HL-60 (cell line): ENCODE measurements around the gene FADS6.

ENCODE experiments used
- DNase-seq, 2 experiments: peaks; one replicate each; pipeline ENCODE4 v3.0.0-alpha.2; 2010 to 2020; ENCODE audit warnings: low read depth in 1 of 2, low spot score in 1 of 2
- H3K27ac ChIP-seq: fragments of 250-450 bp; sonication (Bioruptor Pico); replicated peaks from 2 replicates; pipeline ENCODE4 v1.5.1; 2020; ENCODE audit warnings: mild to moderate bottlenecking, moderate library complexity
- H3K27me3 ChIP-seq: fragments of 250-450 bp; sonication (Bioruptor Pico); 2 replicates; pipeline ENCODE4 v1.5.1; 2021; ENCODE audit warnings: mild to moderate bottlenecking, moderate library complexity; ENCODE audit not compliant: insufficient read depth, poor library complexity, severe bottlenecking
- H3K4me3 ChIP-seq: replicated peaks from 2 replicates; pipeline ENCODE4 v1.5.1; 2011; ENCODE audit warnings: mild to moderate bottlenecking, control low read depth, low read length; ENCODE audit not compliant: insufficient read depth
- GABPA ChIP-seq: IDR thresholded peaks from 2 replicates; pipeline ENCODE4 v1.6.1; 2012; ENCODE audit warnings: low read depth
- POLR2AphosphoS5 ChIP-seq: IDR thresholded peaks from 2 replicates; pipeline ENCODE4 v1.6.1; 2012; ENCODE audit warnings: low read depth
- SPI1 ChIP-seq: IDR thresholded peaks from 2 replicates; pipeline ENCODE4 v1.6.1; 2012; ENCODE audit warnings: low read depth, mild to moderate bottlenecking, borderline replicate concordance
- TF ChIP-seq, protein P1 (sequence below): IDR thresholded peaks from 2 replicates; pipeline ENCODE4 v1.6.1; 2012; ENCODE audit warnings: low read depth; ENCODE audit not compliant: insufficient replicate concordance
- TF ChIP-seq, protein P2 (sequence below): IDR thresholded peaks from one replicate; pipeline ENCODE4 v1.5.1; 2011; ENCODE audit warnings: low read length, control low read depth, inconsistent platforms; ENCODE audit not compliant: insufficient read depth

Gene FADS6

DNA sequence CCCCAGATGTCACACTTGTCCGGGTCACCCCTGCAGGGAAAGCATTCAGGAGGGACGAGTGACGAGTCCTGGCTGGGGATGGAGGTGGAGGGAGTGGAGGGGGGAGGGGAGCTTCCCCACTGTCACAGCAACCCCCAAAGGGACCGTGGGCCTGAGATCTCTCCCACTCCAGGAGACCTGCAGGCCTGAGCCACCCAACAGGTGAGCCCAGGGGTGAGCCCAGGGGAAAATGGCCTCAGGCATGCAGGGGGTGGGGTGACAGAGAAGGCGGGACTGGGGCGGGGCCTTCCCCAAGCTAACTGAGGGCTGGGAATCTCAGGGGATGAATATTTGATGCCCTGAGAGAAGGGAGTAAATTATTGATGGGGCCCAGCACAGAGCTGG is 27.2 kb upstream of the FADS6 start:
- no peak overlapping the region for H3K27ac ChIP-seq
- DNase-seq = no peak
- TF ChIP-seq SPI1 (no peak), GABPA (no peak), POLR2AphosphoS5 (no peak)
- TF ChIP-seq, protein P1, sequence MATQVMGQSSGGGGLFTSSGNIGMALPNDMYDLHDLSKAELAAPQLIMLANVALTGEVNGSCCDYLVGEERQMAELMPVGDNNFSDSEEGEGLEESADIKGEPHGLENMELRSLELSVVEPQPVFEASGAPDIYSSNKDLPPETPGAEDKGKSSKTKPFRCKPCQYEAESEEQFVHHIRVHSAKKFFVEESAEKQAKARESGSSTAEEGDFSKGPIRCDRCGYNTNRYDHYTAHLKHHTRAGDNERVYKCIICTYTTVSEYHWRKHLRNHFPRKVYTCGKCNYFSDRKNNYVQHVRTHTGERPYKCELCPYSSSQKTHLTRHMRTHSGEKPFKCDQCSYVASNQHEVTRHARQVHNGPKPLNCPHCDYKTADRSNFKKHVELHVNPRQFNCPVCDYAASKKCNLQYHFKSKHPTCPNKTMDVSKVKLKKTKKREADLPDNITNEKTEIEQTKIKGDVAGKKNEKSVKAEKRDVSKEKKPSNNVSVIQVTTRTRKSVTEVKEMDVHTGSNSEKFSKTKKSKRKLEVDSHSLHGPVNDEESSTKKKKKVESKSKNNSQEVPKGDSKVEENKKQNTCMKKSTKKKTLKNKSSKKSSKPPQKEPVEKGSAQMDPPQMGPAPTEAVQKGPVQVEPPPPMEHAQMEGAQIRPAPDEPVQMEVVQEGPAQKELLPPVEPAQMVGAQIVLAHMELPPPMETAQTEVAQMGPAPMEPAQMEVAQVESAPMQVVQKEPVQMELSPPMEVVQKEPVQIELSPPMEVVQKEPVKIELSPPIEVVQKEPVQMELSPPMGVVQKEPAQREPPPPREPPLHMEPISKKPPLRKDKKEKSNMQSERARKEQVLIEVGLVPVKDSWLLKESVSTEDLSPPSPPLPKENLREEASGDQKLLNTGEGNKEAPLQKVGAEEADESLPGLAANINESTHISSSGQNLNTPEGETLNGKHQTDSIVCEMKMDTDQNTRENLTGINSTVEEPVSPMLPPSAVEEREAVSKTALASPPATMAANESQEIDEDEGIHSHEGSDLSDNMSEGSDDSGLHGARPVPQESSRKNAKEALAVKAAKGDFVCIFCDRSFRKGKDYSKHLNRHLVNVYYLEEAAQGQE = no peak
- TF ChIP-seq, protein P2, sequence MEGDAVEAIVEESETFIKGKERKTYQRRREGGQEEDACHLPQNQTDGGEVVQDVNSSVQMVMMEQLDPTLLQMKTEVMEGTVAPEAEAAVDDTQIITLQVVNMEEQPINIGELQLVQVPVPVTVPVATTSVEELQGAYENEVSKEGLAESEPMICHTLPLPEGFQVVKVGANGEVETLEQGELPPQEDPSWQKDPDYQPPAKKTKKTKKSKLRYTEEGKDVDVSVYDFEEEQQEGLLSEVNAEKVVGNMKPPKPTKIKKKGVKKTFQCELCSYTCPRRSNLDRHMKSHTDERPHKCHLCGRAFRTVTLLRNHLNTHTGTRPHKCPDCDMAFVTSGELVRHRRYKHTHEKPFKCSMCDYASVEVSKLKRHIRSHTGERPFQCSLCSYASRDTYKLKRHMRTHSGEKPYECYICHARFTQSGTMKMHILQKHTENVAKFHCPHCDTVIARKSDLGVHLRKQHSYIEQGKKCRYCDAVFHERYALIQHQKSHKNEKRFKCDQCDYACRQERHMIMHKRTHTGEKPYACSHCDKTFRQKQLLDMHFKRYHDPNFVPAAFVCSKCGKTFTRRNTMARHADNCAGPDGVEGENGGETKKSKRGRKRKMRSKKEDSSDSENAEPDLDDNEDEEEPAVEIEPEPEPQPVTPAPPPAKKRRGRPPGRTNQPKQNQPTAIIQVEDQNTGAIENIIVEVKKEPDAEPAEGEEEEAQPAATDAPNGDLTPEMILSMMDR = no peak
- no peak overlapping the region for H3K4me3 ChIP-seq
- H3K27me3 ChIP-seq = peaks cover 30% of the 10 kb centered on the region

DNA sequence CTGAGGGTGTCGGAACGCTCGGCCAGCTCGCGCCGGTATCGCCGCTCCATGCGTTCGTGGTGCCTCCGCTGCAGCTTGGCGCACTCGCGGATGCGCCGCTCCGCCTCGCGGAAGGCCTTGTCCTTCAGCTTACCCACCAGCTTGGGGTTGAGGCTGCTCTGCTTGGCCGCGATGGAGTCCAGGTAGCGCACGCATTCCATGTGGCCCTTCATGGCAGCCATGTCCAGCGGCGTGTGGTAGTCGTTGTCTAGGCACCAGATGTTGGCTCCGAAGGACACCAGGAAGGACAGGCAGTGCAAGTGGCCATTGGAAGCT is 26.8 kb upstream of the FADS6 start:
- TF ChIP-seq POLR2AphosphoS5 = no peak
- no peak for TF ChIP-seq SPI1
- TF ChIP-seq GABPA = no peak
- TF ChIP-seq, protein P1 = no peak
- TF ChIP-seq, protein P2 = no peak
- Histone ChIP-seq H3K27me3 (peaks cover 26% of the 10 kb centered on the region), H3K27ac (no peak overlapping the region), H3K4me3 (no peak overlapping the region)
- DNase-seq = no peak

DNA sequence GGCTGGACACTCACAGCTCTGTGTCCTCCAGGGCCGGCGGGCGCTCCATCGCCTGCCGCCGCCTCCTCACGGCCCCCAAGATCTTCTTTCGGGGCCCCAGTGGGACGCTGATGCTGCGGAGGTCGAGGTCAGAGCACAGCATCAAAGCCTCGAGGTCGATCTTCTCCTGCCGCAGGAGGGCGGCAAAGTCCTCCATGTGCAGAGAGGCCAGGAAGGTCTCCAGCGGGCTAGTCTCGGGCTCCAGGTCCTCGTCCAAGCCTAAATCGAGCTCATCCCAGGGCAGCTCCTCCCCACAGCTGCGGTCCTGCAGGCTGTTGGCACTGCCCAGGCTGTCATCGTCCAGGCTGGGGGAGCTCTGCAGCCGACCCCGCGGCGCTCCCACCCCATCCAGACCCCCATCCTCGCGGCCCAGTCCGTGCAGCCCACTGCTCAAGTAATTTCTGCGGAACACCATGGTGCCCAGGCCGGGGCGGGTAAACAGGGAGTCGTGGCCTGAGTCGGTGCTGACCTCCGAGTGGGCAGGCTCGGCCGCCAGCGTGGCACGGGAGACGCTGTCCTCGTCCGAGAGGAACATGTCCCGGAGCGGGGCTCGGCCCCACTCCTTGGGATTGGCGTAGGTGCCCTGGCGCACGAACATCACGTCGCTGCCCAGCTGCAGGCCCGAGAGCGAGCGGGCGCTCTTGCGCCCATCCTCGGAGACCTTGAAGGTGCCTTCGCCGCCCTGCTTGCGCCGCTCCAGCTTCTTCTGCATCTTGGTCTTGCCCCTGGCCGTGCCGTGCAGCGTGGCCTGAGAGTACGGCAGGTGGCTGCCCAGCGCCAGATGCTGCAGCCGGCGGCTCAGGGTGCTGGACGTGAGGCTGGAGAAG is 26.2 kb upstream of the FADS6 start:
- H3K4me3 ChIP-seq = no peak overlapping the region
- peak in 1 of 2 experiments; percentile 35 for DNase-seq

More for the DNA sequence above, 26.2 kb upstream of the FADS6 start:
- Histone ChIP-seq H3K27ac (no peak overlapping the region), H3K27me3 (peaks cover 21% of the 10 kb centered on the region)
- TF ChIP-seq SPI1 = no peak
- TF ChIP-seq, protein P2 = peak; percentile 2
- TF ChIP-seq, protein P1 = no peak
